ENCODE results near the gene CCDC27. TPM values are rescaled to one million over a fixed set of nuclear protein-coding genes. Genes with fewer than 3 reads are reported as not detected.

Gene CCDC27
- total RNA-seq, 1 donor from 2014 or later, result not detected

DNA sequence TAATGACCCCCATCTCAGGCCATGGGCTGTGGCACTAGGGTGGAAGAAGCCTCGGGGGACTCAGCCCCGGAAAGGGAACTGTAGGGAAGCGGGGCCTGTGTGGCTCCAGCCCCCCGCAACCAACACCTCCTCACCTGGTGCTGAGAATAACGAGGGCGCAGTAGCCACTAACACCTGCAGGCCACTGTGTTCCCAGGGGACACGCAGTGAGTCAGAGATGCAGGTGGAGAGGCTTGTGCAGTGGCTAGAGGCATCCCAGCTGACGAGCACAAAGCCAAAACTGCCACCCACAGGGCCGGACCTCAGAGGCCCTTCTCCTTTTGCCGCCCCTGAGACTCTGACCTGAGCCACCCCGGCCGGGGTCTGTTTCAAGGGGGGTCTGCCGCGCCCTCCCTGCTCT is 33.5 kb upstream of the CCDC27 start:
- no peak for ATAC-seq

DNA sequence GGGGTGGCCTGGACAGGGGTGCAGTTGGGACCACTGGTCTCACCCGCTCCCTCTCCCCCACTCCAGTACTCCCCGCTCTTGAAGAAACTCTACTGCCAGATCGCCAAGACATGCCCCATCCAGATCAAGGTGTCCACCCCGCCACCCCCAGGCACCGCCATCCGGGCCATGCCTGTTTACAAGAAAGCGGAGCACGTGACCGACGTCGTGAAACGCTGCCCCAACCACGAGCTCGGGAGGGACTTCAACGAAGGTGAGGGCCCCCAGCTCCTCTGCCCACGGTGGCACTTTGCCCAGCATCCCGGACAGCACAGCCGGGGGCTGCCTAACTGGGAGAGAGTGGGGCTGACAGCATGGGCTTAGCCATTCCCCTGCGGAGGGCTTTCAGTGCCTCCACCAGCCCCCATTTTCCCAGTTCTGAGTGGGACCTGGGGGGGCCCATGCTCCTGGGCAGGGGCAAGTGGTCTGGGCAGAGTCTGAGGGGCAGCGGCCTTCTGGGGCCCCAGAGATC is 30.2 kb upstream of the CCDC27 start:
- ATAC-seq, result no peak

DNA sequence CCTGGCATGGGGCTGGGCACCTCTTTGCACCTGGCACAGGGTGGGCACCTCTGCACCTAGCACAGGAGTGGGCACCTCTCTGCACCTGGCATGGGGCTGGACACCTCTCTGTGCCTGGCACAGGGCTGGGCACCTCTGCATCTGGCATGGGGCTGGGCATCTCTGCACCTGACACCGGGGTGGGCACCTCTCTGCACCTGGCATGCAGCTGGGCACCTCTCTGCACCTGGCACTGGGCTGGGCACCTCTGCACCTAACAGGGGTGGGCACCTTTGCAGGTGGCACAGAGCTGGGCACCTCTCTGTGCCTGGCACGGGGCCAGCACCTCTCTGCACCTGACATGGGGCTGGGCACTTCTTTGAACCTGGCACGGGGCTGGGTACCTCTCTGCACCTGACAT is 29.4 kb upstream of the CCDC27 start:
- ATAC-seq, result no peak

DNA sequence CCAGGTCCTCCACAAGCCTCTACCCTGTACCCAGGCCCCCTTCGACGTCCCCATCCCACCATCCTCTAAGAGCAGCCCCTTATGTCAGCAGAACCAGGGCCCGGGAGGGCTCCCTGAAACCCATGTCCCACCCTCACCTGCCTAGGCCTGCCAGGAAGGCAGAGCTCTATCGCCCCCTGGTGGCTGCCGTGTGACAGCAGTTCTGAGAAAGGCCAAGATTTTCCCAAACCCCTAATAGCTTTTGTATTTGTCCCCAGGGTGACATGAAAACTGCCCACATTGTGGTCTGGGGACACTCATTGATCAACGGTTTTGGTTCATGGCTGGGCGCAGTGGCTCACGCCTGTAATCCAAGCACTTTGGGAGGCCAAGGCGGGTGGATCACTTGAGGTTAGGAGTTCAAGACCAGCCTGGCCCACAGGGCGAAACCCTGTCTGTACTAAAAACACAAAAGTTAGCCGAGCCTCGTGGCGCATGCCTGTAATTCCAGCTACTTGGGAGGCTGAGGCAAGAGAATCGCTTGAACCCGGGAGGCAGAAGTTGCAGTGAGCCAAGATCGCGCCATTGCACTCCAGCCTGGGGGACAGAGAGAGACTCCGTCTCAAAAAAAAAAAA is 27.7 kb upstream of the CCDC27 start:
- ATAC-seq, result peak; percentile 41

DNA sequence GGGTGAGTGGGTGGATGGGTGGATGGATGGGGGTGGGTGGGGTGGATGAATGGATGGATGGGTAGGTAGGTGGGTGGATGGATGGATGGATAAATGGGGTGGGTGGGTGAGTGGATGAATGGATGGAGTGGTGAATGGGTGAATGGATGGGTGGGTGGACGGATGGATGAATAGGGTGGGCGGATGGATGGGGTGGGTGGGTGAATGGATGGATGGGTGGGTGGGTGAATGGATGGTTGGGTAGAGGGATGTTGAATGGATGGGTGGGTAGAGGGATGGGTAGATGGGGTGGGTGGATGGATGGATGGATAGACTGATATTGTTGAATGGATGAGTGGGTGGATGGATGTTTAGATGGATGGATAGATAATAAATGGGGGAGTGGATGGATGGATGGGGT is 26.9 kb upstream of the CCDC27 start:
- ATAC-seq, result no peak

DNA sequence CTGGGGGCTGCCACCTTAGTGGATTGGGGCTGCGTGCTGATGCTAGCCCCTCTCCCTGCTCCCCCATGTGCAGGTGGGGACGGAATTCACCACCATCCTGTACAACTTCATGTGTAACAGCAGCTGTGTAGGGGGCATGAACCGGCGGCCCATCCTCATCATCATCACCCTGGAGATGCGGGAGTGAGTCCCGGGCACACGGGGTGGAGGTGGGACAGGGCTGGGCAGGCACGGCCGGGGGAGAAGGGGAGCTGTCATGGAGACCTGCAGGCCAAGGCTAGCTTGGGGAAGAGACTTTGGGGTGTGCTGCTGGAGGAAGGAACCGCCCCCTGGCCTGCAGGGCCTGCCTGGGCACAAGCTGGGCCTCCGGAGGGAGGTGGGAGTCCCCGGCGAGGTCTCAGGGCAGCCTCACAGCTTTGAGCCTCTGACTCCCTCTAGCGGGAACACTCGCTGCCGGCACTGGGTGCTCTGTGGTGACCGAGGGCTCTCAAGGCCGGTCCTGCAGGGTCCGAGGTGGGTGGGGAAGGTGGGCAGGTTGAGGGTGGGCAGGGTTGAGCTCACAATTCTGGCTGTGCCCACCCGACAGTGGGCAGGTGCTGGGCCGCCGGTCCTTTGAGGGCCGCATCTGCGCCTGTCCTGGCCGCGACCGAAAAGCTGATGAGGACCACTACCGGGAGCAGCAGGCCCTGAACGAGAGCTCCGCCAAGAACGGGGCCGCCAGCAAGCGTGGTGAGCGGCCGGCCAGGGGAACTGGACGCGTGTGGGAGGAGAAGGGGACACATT is 25.0 kb upstream of the CCDC27 start:
- no peak for ATAC-seq

DNA sequence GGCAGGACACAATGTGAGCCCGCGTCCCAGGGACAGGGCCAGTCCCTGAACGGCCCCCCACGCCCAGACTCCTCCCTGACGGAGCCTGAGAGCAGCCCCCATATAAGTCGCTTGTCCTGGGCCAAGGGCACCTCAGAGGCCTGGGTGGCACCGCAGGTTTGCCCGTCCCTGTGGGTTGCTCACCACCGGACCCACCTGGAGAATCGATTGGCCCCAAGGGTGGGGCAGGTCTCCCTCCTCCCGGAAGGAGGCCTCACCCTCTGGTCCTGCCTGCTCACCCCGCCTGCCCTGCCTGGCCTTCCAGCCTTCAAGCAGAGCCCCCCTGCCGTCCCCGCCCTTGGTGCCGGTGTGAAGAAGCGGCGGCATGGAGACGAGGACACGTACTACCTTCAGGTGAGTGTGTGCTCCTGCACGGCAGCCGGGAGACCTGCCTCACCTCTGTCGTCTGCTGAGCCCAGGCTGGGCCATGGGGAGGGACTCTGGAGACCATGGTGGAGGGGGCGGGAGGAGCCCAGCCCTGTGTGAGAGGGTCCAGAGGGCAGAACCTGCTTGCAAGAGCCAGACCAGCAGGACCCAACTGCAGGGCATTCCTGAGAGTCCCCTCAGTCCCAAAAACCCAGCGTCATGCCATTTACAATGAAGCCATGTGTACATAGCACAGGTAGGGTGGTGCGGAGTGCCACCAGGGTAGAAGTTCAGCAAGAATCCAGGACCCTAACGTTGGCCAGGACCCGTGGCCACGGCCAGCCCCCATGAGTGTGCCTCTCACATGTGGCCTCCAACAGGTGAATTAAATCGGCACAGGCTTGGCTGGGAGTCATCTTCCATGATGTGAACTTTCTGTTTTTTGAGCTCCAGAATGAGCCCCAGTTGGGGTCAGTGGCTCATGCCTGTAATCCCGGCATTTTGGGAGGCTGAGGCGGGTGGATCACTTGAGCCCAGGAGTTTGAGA is 24.1 kb upstream of the CCDC27 start:
- ATAC-seq, result no peak

DNA sequence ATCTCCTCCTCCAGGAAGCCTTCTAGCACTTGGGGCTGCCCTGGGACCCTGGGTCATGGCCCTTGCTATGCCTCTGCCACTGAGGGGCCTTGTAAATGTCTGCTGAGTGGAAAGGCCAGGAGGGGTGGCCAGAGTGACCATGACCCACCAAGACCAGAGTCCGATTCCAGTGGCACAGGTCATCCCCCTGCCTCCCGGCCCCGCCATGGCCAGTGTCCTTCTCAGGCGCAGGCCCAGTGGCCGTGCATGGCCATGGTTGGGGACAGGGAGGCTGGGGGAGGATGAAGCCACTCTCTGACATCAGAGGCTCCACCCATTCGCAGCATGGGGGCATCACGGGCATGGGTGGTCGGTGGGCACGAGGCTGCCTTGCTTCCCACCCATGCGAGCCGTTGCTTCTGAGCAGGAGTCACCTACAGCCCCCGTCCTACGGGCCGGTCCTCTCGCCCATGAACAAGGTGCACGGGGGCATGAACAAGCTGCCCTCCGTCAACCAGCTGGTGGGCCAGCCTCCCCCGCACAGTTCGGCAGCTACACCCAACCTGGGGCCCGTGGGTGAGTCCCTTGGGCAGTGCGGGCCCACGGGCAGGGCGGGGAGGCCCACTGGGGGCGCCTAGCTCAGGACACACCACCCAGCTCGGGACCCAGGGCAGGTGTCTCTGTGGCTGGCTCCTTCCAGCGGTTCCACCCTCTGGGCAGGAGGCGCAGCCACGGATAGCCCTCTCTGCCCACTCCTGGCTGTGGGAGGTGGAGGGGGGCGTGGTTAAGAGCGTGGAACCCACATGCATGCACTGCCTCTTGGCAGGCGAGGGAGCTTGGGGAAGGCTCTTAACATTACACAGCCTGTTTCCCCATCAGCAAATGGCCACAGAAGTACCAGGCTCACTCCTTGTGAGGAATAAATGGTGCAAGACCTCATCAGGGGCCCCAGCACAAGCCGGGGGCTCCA is 22.4 kb upstream of the CCDC27 start:
- ATAC-seq, result no peak

DNA sequence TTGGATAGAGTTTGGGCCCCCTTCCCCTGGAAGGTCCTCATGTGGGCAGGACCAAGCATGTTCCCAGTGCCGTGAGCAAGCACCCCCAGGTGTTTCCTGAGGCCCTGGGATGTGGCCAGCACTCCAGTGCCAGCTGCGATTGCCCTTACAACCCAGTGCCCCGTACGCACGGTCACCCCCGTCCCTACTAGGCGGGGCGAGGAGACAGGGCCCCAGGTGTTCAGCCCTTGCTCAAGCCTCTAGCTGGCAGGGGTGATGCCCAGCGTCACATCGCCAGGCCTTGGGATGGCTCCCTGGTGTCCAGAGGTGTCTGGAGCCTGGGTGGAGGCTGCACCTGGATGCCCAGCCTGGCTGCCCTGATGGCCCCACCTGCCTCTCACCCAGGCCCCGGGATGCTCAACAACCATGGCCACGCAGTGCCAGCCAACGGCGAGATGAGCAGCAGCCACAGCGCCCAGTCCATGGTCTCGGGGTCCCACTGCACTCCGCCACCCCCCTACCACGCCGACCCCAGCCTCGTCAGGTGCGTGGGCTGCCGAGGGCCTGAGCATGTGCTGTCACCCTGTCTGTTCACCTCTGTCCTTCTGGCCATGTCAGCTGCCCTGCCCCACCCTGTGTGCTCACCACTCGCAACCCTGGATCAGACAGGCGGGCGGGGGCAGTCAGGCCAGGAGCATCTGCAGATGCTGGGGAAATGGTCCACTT is 21.6 kb upstream of the CCDC27 start:
- no peak for ATAC-seq

DNA sequence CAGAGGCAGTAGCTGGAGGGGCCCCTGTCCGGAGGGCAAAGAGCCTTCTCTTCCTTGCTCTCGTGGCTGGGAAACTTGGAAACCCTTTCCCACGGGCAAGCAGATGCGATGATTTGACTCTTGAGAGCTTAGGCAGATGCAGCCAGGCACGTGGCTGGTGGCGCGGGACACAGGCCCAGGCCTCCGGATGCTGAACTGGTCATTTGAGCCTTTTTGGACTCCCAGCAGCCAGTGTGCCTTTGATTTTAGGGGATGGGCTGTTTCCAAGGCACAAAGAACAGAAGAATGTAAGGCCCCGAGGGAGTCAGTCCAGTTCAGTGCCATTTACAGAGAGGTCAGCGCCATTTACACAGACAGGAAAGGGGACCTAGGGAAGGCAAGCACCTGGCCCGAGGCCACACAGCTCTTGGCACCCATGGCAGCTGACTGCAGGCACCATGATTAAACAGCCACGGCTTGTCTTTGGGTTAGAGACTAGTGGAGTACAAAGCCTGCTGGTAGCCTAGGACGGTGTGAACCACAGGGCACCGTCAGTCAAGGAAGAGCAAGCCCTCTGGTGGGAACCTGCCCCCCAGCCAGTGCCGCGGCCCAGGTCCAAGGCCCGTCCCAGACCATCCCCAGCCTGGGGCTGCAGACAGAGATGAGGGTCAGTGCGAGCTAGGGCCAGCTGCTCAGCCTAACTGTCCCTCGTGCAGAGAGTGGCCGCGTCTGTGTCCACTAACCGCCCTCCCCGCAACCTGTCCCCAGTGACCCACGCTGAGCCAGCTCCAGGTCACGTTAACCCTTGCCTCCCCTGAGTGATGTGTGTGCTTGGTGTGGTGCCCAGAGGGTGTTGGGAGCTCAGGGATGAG is 20.4 kb upstream of the CCDC27 start:
- ATAC-seq, result no peak

DNA sequence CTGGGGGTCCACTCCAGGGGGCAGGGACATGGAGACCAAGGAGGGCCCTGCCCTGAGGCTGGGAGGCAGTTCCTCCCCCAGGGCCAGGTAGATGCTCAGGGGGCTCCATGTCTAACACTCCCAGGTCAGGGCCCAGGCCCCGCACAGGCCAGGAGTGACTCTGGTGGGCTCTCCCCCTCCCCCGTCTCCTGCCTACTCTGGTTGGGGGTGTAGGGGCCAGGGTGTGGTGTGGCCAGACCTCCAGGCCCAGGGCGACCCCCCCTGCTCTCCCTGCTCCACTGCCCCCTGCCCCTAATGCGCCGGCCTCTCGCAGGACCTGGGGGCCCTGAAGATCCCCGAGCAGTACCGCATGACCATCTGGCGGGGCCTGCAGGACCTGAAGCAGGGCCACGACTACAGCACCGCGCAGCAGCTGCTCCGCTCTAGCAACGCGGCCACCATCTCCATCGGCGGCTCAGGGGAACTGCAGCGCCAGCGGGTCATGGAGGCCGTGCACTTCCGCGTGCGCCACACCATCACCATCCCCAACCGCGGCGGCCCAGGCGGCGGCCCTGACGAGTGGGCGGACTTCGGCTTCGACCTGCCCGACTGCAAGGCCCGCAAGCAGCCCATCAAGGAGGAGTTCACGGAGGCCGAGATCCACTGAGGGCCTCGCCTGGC is 19.7 kb upstream of the CCDC27 start:
- no peak for ATAC-seq

DNA sequence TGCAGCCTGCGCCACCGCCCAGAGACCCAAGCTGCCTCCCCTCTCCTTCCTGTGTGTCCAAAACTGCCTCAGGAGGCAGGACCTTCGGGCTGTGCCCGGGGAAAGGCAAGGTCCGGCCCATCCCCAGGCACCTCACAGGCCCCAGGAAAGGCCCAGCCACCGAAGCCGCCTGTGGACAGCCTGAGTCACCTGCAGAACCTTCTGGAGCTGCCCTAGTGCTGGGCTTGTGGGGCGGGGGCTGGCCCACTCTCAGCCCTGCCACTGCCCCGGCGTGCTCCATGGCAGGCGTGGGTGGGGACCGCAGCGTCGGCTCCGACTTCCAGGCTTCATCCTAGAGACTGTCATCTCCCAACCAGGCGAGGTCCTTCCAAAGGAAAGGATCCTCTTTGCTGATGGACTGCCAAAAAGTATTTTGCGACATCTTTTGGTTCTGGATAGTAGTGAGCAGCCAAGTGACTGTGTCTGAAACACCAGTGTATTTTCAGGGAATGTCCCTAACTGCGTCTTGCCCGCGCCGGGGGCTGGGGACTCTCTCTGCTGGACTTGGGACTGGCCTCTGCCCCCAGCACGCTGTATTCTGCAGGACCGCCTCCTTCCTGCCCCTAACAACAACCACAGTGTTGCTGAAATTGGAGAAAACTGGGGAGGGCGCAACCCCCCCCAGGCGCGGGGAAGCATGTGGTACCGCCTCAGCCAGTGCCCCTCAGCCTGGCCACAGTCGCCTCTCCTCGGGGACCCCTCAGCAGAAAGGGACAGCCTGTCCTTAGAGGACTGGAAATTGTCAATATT is 19.0 kb upstream of the CCDC27 start:
- no peak for ATAC-seq

DNA sequence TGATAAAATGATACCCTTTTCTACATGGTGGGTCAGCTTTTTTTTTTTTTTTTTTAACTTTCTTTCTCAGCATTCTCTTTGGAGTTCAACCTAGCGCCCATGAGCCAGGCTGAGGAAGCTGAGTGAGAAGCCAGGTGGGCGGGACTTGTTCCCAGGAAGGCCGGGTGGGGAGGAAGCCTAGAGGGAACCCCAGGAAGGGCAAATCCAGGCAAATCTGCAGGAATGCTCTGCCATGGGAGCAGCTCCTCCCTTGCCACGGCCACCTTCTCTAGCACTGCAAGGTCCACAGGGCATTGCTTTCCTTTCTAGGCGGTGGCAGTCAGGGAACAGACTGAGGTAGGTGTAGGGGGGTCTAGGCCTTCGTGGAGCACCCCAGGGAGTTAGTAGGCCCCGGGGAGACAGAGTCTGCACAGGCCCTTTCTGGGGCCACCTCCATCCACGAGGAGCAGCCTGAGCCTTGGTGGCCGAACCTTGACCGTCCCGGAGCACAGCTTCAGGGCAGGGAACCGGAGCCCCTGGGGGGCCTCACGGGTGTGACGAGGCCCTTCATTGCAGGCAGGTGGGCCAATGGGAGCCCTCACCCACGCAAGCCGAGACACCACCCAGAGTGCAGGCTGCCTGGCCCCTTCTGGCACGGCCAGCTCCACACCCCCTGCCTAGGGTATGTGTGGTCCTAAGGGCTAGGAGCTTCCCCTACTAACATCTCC is 18.2 kb upstream of the CCDC27 start:
- ATAC-seq, result no peak

DNA sequence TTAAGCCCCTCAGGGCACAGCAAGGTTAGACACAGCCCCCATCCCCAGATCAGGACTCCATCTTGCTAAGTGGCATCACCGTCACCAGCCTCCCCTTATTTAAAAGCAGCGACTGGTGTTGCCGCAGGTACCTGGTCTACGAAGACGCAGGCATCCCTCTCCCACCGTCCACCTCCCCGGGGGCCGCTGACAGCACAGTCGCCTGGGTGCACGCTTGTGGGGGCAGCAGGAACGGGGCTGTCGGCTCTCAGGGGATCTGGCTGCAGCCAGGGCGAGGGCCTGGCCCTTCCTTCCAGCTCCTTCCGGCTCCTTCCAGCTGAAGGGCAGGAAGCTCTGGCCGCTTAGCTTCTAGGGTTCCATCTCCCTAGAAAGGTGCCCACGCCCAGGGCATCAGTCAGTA is 17.6 kb upstream of the CCDC27 start:
- ATAC-seq, result no peak

DNA sequence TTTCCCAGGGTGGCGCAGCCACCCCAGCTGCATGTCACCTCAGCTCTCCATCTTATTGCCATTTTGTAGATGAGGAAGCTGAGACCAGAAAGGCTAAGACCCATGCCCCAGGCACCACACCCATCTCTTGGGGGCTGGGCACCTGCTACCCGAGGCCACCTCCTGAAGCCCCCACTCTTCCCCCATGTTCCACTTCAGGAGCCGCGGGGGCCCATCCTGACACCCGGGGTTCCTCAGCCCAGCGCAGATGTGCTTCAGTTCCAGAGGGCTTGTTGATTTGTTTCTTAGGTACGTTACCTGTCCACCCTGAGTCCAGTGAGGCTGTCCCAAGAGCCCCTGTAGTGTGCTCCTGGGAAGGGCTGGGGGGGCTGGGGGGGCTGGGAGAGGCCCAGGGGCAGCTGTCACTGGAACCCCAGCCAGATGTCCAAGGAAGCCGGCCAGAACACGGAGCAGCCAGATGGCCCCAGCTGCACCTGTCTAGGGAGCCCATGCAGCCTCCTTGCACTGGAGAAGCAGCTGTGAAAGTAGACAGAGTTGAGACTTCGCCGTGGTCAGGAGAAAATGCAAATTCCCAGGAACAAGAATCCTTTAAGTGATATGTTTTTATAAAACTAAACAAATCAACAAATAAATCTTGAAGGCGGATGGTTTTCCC is 17.1 kb upstream of the CCDC27 start:
- ATAC-seq, result no peak

DNA sequence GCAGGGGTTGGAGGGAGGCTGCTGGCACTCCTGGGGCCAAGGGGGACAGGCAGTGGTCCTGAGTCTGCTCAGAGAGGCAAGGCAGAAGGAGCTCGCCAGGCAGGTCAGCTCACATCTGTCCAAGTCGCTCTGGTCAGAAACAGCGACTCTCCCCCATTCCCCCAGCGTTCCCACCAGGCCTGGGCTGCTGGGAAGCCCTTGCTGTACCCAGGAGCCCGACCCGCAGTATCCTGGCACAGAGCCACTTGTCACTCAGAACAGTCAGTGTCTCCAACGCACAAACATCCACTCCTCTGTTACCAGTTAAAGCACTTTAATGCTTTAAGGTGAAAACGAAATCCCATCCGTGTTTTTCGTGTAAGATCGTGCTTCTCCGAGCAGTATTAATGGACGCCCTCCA is 16.6 kb upstream of the CCDC27 start:
- ATAC-seq, result no peak

DNA sequence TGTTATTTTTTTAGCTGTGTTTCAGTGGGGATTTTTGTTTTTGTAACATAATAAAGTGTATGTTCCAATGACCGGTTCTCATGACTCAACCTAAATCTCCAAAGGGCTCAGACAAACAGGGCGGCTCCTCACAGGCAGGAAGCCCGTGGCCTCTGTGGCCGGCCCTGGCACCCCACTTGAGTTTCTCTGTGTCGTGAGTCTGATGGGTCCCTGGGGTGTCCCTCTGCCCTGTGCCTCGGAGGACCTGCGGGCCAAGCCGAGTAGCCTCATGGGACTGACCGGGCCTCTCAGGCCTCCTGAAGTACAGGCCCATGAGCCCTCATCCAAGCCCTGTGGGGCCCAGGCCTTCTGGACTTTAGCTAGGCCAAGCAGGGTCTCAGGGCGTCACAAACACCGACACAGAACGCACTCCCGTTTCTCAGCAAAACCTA is 16.1 kb upstream of the CCDC27 start:
- no peak for ATAC-seq

DNA sequence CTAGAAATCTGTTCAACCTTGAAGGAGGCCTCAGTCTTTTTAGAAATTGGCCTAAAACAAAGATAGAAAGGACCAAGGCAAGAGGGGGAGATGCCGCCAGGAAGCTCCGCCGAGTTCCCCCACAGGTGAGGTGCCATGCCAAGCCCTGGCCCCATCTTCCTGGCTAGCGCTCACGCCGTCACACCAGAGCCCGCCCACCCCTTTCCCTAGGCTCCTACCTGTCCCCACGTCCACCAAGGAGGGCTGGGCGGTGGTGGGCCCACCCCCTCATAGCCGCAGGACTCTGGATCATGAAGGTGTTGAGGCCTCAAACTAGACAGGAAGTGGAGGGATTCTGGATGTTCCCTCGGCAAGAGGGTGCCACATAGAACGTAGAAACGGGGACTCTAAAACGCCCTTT is 15.5 kb upstream of the CCDC27 start:
- ATAC-seq, result no peak
